ENCODE results near the gene TOX3. TPM values are rescaled to one million over a fixed set of nuclear protein-coding genes. Genes with fewer than 3 reads are reported as not detected.

Gene TOX3
- total RNA-seq, 4 donors from 2014 or later, result 0.12 to 4.8 (median 2.0) TPM; not detected in 1

GRCh38 chr16:52488837-52489289, 58.1 kb downstream of the TOX3 start:
- H3K4me1 ChIP-seq, result no peaks in the 10 kb centered on the region
- no peak for TF ChIP-seq POLR2A (IDR thresholded peaks at IDR 0.05)
- TF ChIP-seq EP300 (IDR thresholded peaks at IDR 0.05), result no peak
- no peak for TF ChIP-seq POLR2AphosphoS5 (IDR thresholded peaks at IDR 0.05)
- TF ChIP-seq CTCF (IDR thresholded peaks at IDR 0.05), result no peak
- H3K9me3 ChIP-seq, result no peaks in the 10 kb centered on the region
- H3K27ac ChIP-seq, result no peak overlapping the region
- ATAC-seq, result no peak
- no peaks in the 10 kb centered on the region for H3K27me3 ChIP-seq
- no peak overlapping the region for H3K4me3 ChIP-seq
- no peaks in the 10 kb centered on the region for H3K36me3 ChIP-seq

GRCh38 chr16:52487849-52488457, 59.0 kb downstream of the TOX3 start:
- Histone ChIP-seq H3K9me3 (no peaks in the 10 kb centered on the region), H3K4me3 (no peak overlapping the region), H3K27me3 (no peaks in the 10 kb centered on the region), H3K36me3 (no peaks in the 10 kb centered on the region), H3K4me1 (no peaks in the 10 kb centered on the region), H3K27ac (no peak overlapping the region)
- no peak for TF ChIP-seq CTCF (IDR thresholded peaks at IDR 0.05)
- TF ChIP-seq EP300 (IDR thresholded peaks at IDR 0.05), result no peak
- no peak for TF ChIP-seq POLR2AphosphoS5 (IDR thresholded peaks at IDR 0.05)
- TF ChIP-seq POLR2A (IDR thresholded peaks at IDR 0.05), result no peak
- ATAC-seq, result no peak
- 75 to 83% methylated on average over 1 of the region's 1 CpG for WGBS, 2 donors (ENCODE audit: low coverage in 1 of 2)

GRCh38 chr16:52480237-52480636, 66.7 kb downstream of the TOX3 start:
- no peak for TF ChIP-seq POLR2AphosphoS5 (IDR thresholded peaks at IDR 0.05)
- TF ChIP-seq CTCF (IDR thresholded peaks at IDR 0.05), result no peak
- TF ChIP-seq POLR2A (IDR thresholded peaks at IDR 0.05), result no peak
- TF ChIP-seq EP300 (IDR thresholded peaks at IDR 0.05), result no peak
- no peaks in the 10 kb centered on the region for H3K9me3 ChIP-seq
- no peak overlapping the region for H3K27ac ChIP-seq
- H3K4me3 ChIP-seq, result no peak overlapping the region
- no peaks in the 10 kb centered on the region for H3K27me3 ChIP-seq
- 53 to 58% methylated on average over 3 of the region's 3 CpGs for WGBS, 2 donors (ENCODE audit: low coverage in 1 of 2)
- H3K36me3 ChIP-seq, result no peaks in the 10 kb centered on the region
- no peaks in the 10 kb centered on the region for H3K4me1 ChIP-seq
- no peak for ATAC-seq

- Histone ChIP-seq H3K27ac (no peak overlapping the region), H3K4me3 (no peak overlapping the region), H3K36me3 (no peaks in the 10 kb centered on the region), H3K9me3 (no peaks in the 10 kb centered on the region), H3K4me1 (no peaks in the 10 kb centered on the region), H3K27me3 (no peaks in the 10 kb centered on the region)
- no peak for ATAC-seq
- TF ChIP-seq EP300 (IDR thresholded peaks at IDR 0.05) (no peak), POLR2A (IDR thresholded peaks at IDR 0.05) (no peak), POLR2AphosphoS5 (IDR thresholded peaks at IDR 0.05) (no peak), CTCF (IDR thresholded peaks at IDR 0.05) (no peak)
- 50 to 90% methylated on average over 1 to 2 of the region's 2 CpGs for WGBS, 2 donors (ENCODE audit: low coverage in 1 of 2)
Measured at GRCh38 chr16:52476111-52476510, 70.8 kb downstream of the TOX3 start.

- no peaks in the 10 kb centered on the region for H3K4me1 ChIP-seq
- no peaks in the 10 kb centered on the region for H3K36me3 ChIP-seq
- no peak overlapping the region for H3K4me3 ChIP-seq
- no peaks in the 10 kb centered on the region for H3K27me3 ChIP-seq
- H3K9me3 ChIP-seq, result no peaks in the 10 kb centered on the region
- no peak overlapping the region for H3K27ac ChIP-seq
- TF ChIP-seq CTCF (IDR thresholded peaks at IDR 0.05) (no peak), EP300 (IDR thresholded peaks at IDR 0.05) (no peak), POLR2AphosphoS5 (IDR thresholded peaks at IDR 0.05) (no peak), POLR2A (IDR thresholded peaks at IDR 0.05) (no peak)
- no peak for ATAC-seq
- WGBS, 2 donors (ENCODE audit: low coverage in 1 of 2), result 83 to 88% methylated on average over 3 to 4 of the region's 4 CpGs
Measured at GRCh38 chr16:52474679-52475078, 72.3 kb downstream of the TOX3 start.

Measured in gastroesophageal sphincter (tissue), 4 donors.